Measurements from ENCODE around the gene EDEM1.
"Not testable (repeated sequence)": the region's sequence is repeated elsewhere in the genome, so short reads cannot be mapped to it uniquely, and the experiment has no call there.

The EDEM1 gene

DNA sequence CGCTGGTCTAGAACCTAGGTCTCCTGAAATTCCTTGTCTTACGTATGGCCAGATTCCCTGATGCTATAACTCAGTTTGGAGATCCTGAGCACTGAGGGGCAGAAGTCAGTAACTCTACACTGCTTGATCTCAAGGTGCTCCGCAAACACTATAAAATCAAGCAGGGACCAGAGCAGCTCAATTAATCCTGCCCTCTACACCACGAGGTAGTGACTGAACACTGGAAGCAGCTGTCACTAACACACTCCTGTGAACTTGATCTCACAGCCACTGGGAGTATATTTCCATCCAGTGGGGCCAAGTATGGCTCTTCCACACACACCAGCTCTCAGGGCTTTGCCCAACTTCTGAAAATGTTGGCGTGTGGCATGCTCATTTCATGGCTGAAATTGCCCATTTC, 51.0 kb downstream of the EDEM1 start:
- no peaks in the 10 kb centered on the region for H3K4me1 ChIP-seq (ENCODE audit: control insufficient read depth, insufficient read depth, low read length)

DNA sequence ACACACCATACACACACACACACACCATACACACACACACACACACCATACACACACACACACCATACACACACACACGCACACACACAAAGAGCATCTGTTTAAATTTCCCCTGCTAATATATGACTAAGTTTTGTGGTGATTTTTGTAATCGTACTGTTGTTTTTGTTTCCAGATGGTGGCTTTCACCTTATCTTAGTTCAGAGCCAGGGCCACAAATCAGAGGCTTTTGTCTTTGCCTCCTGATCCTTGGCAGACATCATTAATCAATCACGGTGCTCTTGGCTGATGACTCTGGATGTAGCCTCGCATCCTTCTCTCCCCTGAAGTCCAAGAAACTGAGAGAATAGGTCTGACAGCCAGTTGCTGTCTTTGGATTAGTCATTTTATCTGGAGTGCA, 52.1 kb downstream of the EDEM1 start:
- DNase-seq (ENCODE audit: low read depth) = no peak
- Histone ChIP-seq H3K4me3 (ENCODE audit: low read length) (no peak overlapping the region), H3K9me3 (ENCODE audit: control insufficient read depth, low read length) (peaks cover 5% of the 10 kb centered on the region), H3K36me3 (ENCODE audit: control insufficient read depth, insufficient read depth, low read length, severe bottlenecking) (no peaks in the 10 kb centered on the region), H3K9ac (ENCODE audit: low read length) (no peak overlapping the region), H3K27me3 (replicated peaks; ENCODE audit: control insufficient read depth, insufficient read depth, low read length) (no peaks in the 10 kb centered on the region), H3K4me1 (ENCODE audit: control insufficient read depth, insufficient read depth, low read length) (no peaks in the 10 kb centered on the region)

More for the DNA sequence above, 51.0 kb downstream of the EDEM1 start:
- H3K27me3 ChIP-seq (replicated peaks; ENCODE audit: control insufficient read depth, insufficient read depth, low read length) = no peaks in the 10 kb centered on the region
- DNase-seq (ENCODE audit: low read depth) = no peak
- no peaks in the 10 kb centered on the region for H3K36me3 ChIP-seq (ENCODE audit: control insufficient read depth, insufficient read depth, low read length, severe bottlenecking)
- no peak overlapping the region for H3K9ac ChIP-seq (ENCODE audit: low read length)
- H3K9me3 ChIP-seq (ENCODE audit: control insufficient read depth, low read length) = peaks cover 1% of the 10 kb centered on the region
- H3K4me3 ChIP-seq (ENCODE audit: low read length) = no peak overlapping the region

DNA sequence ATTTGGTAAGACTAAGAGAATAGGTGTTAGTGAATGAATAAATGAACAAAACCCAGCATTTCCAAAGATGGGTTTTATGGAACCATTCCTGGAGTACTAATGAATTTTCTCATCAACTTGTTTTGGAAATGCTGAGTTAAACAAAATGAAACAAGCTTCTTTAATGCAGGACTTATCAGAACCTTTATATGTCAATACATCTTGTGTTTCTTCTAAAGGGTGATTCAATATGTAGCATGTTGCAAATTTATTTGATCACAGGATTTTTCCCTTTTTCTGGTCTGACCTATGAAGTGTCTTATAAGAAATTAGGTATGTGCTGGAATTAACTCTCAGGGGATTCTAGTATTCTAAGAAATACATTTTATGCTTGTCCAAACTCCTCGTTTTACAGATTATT, 53.2 kb downstream of the EDEM1 start:
- H3K9me3 ChIP-seq (ENCODE audit: control insufficient read depth, low read length) = peaks cover 5% of the 10 kb centered on the region
- no peak overlapping the region for H3K4me3 ChIP-seq (ENCODE audit: low read length)
- no peaks in the 10 kb centered on the region for H3K36me3 ChIP-seq (ENCODE audit: control insufficient read depth, insufficient read depth, low read length, severe bottlenecking)
- H3K27me3 ChIP-seq (replicated peaks; ENCODE audit: control insufficient read depth, insufficient read depth, low read length) = no peaks in the 10 kb centered on the region
- H3K9ac ChIP-seq (ENCODE audit: low read length) = no peak overlapping the region
- DNase-seq (ENCODE audit: low read depth) = no peak
- no peaks in the 10 kb centered on the region for H3K4me1 ChIP-seq (ENCODE audit: control insufficient read depth, insufficient read depth, low read length)

DNA sequence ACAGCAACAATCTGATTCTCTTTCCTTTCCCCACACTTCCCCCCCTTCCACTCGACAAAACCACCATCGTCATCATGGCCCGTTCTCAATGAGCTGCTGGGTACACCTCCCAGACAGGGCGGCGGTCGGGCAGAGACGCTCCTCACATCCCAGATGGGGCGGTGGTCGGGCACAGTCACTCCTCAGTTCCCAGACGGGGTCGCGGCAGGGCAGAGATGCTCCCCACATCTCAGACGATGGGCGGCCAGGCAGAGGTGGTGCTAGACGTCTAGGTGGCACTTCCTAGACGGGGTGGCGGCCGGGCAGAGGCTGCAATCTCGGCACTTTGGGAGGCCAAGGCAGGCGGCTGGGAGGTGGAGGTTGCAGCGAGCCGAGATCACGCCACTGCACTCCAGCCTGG, 55.3 kb downstream of the EDEM1 start:
- H3K36me3 ChIP-seq (ENCODE audit: control insufficient read depth, insufficient read depth, low read length, severe bottlenecking); H3K4me3 ChIP-seq (ENCODE audit: low read length); DNase-seq (ENCODE audit: low read depth); H3K9ac ChIP-seq (ENCODE audit: low read length); H3K4me1 ChIP-seq (ENCODE audit: control insufficient read depth, insufficient read depth, low read length); H3K27me3 ChIP-seq (replicated peaks; ENCODE audit: control insufficient read depth, insufficient read depth, low read length); H3K9me3 ChIP-seq (ENCODE audit: control insufficient read depth, low read length): not testable (repeated sequence)

DNA sequence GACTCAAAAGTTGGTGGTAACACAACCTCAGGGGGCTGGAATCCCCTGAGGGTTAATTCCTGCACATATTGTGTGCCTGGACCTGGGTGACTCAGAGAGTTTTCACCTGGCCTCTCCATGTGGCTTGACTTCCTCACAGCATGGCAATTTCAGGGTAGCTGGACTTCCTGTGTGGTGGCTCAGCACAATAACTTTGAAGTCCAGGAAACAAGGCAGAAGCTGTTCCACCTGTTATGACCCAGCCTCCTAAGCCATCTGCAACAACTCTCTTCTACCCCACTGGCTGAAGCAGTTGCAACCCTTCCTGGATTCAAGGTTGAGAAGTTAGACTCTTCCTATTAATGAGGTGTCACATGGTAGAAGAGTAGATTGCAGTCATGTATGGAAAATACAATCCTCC, 58.4 kb downstream of the EDEM1 start:
- DNase-seq (ENCODE audit: low read depth) = no peak
- Histone ChIP-seq H3K27me3 (replicated peaks; ENCODE audit: control insufficient read depth, insufficient read depth, low read length) (no peaks in the 10 kb centered on the region), H3K4me3 (ENCODE audit: low read length) (no peak overlapping the region), H3K9ac (ENCODE audit: low read length) (no peak overlapping the region), H3K9me3 (ENCODE audit: control insufficient read depth, low read length) (peaks cover 5% of the 10 kb centered on the region), H3K4me1 (ENCODE audit: control insufficient read depth, insufficient read depth, low read length) (no peaks in the 10 kb centered on the region), H3K36me3 (ENCODE audit: control insufficient read depth, insufficient read depth, low read length, severe bottlenecking) (no peaks in the 10 kb centered on the region)

DNA sequence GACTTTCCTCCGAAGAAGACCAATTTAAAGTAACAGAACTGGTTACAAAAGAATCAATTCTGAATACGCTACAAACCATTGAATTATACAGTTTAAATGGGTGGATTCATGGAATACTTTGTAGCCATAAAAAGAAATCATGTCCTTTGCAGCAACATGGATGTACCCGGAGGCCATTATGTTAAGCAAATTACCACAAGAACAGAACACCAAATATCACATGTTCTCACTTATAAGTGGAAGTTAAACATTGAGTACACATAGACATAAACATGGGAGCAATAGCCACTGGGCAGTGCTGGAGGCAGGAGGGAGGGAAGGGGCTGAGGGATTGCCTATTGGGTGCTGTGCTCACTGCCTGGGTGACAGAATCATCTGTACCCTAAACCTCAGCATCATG, 61.3 kb downstream of the EDEM1 start:
- H3K27me3 ChIP-seq (replicated peaks; ENCODE audit: control insufficient read depth, insufficient read depth, low read length) = peaks cover 4% of the 10 kb centered on the region
- no peak overlapping the region for H3K9ac ChIP-seq (ENCODE audit: low read length)
- H3K36me3 ChIP-seq (ENCODE audit: control insufficient read depth, insufficient read depth, low read length, severe bottlenecking) = no peaks in the 10 kb centered on the region
- H3K9me3 ChIP-seq (ENCODE audit: control insufficient read depth, low read length) = peaks cover 1% of the 10 kb centered on the region
- DNase-seq (ENCODE audit: low read depth) = no peak
- peaks cover 3% of the 10 kb centered on the region for H3K4me1 ChIP-seq (ENCODE audit: control insufficient read depth, insufficient read depth, low read length)
- H3K4me3 ChIP-seq (ENCODE audit: low read length) = no peak overlapping the region

DNA sequence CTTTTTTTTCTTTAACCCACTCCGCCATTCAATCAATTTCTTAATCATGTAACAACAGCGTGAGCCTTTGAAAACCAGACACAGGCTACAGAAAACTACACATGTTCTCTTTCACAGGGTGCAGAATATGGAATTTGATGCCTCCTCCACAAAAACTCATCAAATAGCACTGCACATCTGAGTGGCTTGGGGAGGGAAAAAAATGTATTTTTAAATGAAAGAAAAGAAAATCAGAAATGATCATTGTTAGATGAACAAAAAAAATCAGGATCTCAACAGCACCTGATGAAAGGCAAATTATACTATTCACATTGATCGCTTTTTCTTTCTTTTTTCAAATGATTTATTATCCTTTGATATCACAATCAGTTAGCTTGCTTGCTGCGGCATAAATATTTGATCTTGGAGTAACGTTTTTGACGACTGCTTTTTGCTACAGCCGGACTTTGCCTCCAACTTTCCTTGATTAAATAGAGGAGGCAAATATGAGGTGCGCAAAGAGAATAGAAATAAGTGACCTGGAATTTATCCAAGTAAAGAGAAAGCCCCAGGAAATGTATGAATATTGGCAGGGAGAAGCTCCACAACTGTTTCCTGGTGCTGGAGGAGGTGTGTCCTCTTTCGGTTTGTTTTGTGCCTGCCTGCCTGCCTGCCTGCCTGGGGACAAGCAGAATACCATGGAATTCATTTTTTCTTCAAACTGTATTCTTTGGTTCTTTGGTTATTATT, 63.1 kb downstream of the EDEM1 start:
- peak overlapping the region; percentile 85 for H3K4me3 ChIP-seq (ENCODE audit: low read length)
- peaks cover 3% of the 10 kb centered on the region for H3K4me1 ChIP-seq (ENCODE audit: control insufficient read depth, insufficient read depth, low read length)
- H3K36me3 ChIP-seq (ENCODE audit: control insufficient read depth, insufficient read depth, low read length, severe bottlenecking) = no peaks in the 10 kb centered on the region
- DNase-seq (ENCODE audit: low read depth) = peak; percentile 1
- H3K9ac ChIP-seq (ENCODE audit: low read length) = peak overlapping the region; percentile 65
- H3K27me3 ChIP-seq (replicated peaks; ENCODE audit: control insufficient read depth, insufficient read depth, low read length) = peaks cover 12% of the 10 kb centered on the region
- H3K9me3 ChIP-seq (ENCODE audit: control insufficient read depth, low read length) = peaks cover 5% of the 10 kb centered on the region

DNA sequence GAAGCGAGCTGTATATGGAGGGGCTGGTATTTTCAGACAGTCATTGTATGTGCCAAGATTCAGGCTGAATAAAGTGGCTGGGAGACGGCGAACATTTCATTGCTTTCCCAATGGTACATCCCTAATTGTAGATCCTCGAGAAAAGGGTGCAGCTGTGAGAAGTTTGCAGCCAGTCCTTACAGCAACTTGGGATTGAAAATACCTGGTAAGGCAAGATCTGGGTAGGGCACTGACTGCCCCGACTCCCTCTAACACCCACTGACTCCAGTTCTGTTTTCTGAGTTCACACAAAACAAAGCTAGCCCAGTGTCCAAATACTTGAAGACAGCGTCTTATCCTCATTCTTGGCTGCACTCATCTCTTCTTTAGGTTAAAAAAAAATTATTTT, 63.7 kb downstream of the EDEM1 start:
- Histone ChIP-seq H3K4me1 (ENCODE audit: control insufficient read depth, insufficient read depth, low read length) (peaks cover 3% of the 10 kb centered on the region), H3K27me3 (replicated peaks; ENCODE audit: control insufficient read depth, insufficient read depth, low read length) (peaks cover 12% of the 10 kb centered on the region), H3K9ac (ENCODE audit: low read length) (peak overlapping the region; percentile 65), H3K4me3 (ENCODE audit: low read length) (peak overlapping the region; percentile 85), H3K36me3 (ENCODE audit: control insufficient read depth, insufficient read depth, low read length, severe bottlenecking) (no peaks in the 10 kb centered on the region), H3K9me3 (ENCODE audit: control insufficient read depth, low read length) (peaks cover 5% of the 10 kb centered on the region)
- no peak for DNase-seq (ENCODE audit: low read depth)

DNA sequence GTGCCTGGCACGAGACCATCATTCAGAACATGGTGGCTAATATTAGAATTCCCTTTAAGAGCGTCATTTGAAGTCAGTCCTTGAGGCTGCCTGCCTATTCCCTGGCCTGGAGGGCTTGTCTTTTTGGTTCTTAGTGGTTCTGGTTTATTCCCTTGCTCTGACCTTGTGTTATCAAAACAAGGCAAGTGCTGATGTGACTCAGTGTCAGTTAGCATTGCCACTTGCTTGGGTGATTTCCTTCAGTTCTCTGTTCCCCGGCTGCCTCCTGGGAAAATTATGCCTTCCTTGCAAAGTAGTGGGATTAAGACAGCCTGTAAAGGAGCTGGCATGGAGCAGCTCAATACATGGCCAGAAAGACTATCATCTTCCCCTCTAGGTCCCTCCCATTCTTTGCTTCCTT, 64.6 kb downstream of the EDEM1 start:
- no peaks in the 10 kb centered on the region for H3K36me3 ChIP-seq (ENCODE audit: control insufficient read depth, insufficient read depth, low read length, severe bottlenecking)
- H3K9me3 ChIP-seq (ENCODE audit: control insufficient read depth, low read length) = peaks cover 5% of the 10 kb centered on the region
- H3K4me3 ChIP-seq (ENCODE audit: low read length) = no peak overlapping the region
- peaks cover 3% of the 10 kb centered on the region for H3K4me1 ChIP-seq (ENCODE audit: control insufficient read depth, insufficient read depth, low read length)
- no peak for DNase-seq (ENCODE audit: low read depth)
- peaks cover 12% of the 10 kb centered on the region for H3K27me3 ChIP-seq (replicated peaks; ENCODE audit: control insufficient read depth, insufficient read depth, low read length)
- no peak overlapping the region for H3K9ac ChIP-seq (ENCODE audit: low read length)

DNA sequence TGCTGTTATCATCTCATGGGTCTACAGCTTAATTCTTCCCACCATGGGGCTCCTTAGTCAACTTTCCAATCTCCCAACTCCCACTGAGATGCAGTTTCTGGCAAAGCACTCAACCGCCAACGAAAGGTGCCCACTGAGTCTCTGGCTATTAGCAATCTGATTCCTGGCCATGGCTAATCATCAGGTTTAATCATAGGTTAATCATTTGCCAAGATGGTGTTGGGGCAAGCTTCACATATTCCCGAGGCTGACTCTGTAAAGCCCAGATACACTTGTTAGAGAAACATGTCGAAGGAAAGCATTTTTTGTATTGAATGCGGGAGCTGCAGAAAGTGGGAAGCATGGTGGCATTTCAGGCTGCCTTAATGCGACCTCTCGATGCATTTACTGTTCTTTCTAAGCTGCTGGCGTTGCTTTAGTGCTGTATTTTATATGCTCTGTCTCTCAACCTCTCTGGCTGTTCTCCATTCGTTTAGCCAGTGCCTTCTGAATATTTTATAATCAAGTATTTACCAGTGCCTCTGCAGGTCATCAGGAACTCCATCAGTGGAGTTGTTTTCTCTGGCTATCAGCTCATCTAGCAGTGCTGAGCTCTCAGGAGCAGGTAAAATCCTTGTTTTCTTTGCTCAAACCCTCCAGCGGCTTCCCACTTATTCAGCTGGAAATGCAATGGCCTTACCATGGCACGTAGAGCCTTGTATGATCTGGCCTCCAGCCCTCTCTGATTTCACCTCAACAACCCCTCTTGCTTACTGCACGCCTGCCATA, 67.0 kb downstream of the EDEM1 start:
- Histone ChIP-seq H3K4me1 (ENCODE audit: control insufficient read depth, insufficient read depth, low read length) (peaks cover 3% of the 10 kb centered on the region), H3K36me3 (ENCODE audit: control insufficient read depth, insufficient read depth, low read length, severe bottlenecking) (no peaks in the 10 kb centered on the region), H3K9ac (ENCODE audit: low read length) (no peak overlapping the region), H3K4me3 (ENCODE audit: low read length) (no peak overlapping the region), H3K27me3 (replicated peaks; ENCODE audit: control insufficient read depth, insufficient read depth, low read length) (peaks cover 12% of the 10 kb centered on the region), H3K9me3 (ENCODE audit: control insufficient read depth, low read length) (peaks cover 5% of the 10 kb centered on the region)
- DNase-seq (ENCODE audit: low read depth) = no peak

DNA sequence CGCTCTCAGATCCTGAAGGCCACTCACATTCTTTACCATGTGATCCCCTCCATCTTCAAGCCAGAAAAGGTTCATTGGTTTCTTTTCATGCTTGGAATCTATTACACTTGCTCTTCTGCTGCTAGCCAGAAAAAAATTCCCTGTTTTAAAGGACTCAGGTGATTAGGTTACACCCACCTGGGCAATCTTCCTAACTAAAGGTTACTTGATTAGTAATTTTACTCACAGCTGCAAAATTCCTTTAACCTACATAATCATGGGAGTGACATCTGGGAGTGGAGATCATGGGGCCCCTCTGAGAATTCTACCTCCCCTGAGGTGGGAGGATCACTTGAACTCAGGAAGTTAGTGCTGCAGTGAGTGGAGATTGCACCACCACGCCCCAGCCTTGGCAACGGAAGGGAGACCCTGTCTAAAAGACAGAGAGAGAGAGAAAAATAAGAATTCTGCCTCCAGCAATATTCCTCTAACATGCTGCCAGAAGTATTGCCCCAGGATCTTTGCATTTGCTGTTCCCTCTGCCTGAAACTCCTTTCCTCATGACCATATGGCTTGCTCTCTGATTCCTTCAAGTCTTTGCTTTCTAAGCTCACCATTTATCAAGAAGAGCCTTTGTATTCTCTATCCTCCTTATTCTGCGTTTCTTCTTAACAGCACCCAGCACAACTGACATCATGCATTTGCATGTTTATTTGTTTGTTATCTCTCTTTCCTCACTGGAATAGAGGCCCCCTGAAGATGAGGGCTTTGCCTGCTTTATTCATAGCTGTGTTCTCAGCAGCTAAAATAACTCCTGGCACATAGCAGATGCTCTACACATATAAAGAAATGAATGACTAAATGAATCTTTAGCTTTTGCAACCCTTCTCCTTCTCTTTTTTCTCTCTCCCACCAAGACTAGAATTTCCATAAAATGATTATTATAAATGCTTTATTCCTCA, 68.2 kb downstream of the EDEM1 start:
- Histone ChIP-seq H3K4me1 (ENCODE audit: control insufficient read depth, insufficient read depth, low read length) (peaks cover 3% of the 10 kb centered on the region), H3K4me3 (ENCODE audit: low read length) (no peak overlapping the region)
- no peak for DNase-seq (ENCODE audit: low read depth)

More for the DNA sequence above, 68.2 kb downstream of the EDEM1 start:
- Histone ChIP-seq H3K9ac (ENCODE audit: low read length) (no peak overlapping the region), H3K9me3 (ENCODE audit: control insufficient read depth, low read length) (peaks cover 5% of the 10 kb centered on the region), H3K27me3 (replicated peaks; ENCODE audit: control insufficient read depth, insufficient read depth, low read length) (peaks cover 12% of the 10 kb centered on the region), H3K36me3 (ENCODE audit: control insufficient read depth, insufficient read depth, low read length, severe bottlenecking) (no peaks in the 10 kb centered on the region)
